Stimulated activated naive CD4-positive, alpha-beta T cell treated with Interleukin-2 at 50 U/mL for 16 hours (primary cell): ENCODE measurements around the gene C4orf36.
A peak's percentile ranks its signal among the peaks of the same experiment; 100 is the strongest.

Experiments used
- DNase-seq: peaks from one replicate; lab custom pipeline; 2025; lab: John Stamatoyannopoulos, UW

The C4orf36 gene, protein sequence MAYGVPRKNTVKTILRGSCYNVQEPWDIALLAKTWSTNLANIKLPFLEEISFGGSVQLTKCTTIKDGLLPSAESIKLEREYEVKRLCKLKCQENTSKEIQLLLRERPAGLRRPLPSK

DNA sequence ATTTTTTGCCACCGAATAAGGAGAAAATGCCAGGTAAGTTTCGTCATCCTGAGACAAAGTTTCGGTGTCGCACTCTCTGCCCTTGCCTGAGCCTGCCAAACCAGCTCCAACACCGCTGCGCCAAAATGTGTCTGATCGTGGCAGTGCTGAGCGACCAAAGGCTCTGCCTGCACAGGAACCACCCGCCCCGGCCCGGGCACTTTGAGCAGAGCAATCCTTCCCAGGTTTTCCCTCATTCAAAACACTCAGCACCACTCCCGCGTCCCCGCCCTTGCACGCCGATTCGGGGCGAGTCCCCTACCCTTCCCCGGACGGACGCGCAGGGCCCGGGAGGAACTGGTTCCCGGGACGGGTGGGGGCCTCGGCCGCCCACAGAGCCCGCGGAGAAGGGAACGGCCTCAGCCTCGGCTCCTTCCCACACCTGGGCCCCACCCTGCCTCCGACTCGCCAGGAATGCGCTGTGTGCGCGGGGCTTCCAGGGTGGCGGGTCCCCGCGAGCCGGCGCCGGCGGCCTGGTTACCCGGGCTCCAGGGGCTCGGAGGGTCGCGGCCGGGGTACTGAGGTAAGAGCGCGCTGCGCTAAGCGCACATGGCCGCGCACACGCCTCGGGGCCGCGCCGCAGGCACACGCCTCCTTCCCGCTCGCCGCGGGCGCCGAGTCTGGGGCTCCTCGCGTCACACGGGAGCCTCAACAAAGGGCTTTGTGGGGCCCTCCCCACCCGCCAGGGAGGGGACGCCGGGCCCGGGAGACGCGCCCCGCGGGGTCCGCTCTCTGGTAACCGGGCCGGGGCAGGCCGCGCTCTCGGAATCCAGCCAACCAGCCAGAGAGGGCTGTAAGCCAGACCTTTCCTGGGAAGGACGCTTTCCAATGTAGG is at the start of gene C4orf36:
Gene C4orf36, minus strand, starts transcription at position 661 of the 874 bp plus-strand sequence. CDS start 902 bp downstream, outside the sequence.
- DNase-seq, result peak; percentile 11

DNA sequence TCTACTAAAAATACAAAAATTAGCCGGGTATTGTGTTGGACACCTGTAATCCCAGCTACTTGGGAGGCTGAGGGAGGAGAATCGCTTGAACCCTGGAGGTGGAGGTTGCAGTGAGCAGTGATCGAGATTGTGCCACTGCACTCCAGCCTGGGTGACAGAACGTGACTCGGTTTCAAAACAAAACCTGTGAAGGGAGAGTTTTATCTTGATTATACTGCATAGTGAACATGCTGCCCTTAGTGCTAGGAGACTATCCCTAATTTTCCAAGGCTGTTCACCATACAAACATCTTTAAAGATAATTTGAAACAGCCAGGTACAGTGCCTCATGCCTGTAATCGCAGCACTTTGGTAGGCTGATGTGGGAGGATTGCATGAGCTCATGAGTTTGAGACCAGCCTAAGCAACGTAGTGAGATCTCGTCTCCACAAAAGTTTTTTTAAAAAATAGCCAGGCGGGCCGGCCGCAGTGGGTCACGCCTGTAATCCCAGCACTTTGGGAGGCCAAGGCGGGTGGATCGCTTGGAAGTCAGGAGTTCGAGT is 48.8 kb upstream of the C4orf36 start:
- DNase-seq, result no peak

DNA sequence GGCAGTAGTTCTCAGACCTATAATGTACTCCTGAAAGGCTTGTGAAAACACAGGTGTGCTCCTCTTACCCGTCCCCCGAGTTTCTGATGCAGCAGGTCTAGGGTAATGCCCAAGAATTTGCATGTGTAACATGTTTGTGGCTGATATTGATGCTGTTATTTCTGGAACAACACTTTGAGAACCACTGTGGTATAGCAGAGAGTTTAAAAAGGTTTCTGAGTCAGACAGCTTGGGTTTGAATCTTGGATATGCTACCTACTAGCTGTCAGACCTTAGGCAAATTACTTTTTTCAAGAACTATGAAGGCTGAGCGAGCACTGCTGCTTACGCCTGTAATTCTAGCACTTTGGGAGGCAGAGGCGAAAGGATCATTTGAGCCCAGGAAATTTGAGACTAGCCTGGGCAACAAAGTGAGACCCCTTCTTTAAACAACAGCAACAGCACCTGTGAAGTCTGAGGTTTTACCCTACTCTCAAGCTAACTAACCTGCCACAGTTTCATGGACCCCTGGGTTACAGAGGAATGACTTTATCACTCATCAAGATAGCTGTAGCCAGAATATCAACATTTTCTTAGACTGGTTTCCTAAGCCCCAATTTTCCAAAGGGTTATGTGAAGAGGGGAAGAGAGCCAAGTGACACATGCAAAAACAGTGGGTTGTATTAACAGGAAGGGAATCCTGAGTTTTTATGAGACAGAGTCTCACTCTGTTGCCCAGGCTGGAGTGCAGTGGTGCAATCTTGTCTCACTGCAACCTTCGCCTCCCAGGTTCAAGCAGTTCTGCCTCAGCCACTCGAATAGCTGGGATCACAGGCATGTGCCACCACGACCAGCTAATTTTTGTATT is 47.7 kb upstream of the C4orf36 start:
- DNase-seq, result peak; percentile 11

DNA sequence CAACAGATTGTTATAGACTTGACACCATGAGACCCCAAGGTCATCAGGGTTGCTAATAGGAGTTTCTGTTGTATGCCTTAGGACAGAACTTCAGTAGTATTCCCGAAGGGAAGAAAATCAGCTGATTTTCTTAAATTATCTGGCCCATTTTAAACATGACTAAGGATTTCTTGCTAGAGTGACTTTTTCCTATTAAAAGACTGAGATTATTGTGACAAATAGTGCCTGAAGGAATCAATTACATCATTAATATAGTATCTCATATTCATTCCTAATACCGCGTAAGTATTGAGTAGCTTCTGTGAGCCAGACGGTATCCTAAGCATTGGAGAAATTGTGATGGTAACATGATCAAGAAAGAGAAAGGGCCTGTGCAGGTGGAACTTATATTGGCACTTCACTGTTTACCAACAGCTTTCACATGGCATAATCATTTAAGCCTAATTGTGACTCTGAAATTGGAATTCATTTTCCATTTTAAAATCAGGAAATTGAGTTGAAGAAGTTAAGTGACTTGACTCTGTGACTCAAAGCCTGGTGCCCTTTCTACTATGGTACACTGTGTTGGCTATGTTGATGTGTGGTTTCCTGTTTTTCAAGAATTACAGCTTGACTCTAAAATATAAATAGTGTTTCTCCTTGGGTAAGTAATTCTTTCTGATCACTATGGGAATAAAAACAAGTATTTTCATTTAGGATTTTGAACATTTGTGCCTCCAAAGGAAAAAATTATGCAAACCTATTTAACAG is 46.7 kb upstream of the C4orf36 start:
- DNase-seq, result no peak

DNA sequence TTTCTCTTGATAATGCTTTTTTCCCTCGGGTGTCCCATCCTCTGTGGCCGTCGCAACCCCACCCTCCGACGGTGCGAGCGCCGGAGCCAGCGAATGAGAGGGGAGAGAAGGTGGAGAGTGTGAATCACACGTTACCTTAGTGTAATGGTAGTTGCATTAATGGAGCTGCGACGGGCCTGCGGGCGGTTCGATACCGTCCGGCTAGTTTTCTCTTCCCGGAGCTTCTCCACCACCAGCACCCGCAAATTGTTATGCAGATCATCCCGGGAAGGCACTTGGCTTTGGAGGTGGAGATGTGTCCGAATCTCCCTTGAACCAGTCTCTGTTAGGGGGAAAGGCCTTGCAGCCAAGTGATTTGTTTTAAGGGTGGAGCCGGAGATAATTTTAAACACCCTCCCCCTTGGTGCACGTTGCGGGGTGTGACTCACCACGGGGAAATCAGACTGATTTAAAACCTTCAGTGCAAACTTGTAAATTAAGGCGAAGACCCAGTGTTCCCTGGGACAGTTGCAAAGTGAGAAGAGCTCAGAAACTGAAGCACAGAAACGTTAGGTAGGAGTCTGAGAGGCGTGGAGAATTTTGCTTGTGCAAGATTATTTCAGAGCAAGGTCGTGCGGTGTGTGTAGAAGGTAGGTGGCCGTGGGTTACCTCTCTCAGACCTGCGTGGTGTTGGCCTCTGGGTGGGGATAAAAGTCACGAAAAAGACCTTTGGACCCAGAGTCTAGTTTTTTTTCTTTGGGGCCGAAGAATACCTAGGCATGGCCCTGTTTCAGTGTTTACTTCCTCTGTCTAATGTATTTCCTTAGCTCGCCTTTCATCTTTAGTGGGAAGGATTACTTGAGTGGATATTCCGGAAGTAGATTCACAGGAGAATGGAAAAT is 43.9 kb upstream of the C4orf36 start:
- DNase-seq, result peak; percentile 76

DNA sequence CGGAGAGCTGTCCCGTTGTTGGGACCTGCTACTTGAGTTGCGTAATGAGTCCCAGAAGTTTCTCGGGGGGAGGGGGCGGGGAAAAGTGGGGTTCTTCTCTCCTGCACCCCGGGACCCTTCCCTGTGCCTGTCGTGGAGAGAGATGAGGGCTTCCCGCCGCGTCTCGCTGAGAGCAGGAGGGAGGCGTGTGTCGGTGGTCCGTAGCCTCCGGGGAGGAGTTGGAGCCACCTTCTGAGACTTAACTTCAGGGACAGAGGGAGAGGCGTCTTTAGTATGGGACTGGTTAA is 43.3 kb upstream of the C4orf36 start:
- DNase-seq, result no peak

DNA sequence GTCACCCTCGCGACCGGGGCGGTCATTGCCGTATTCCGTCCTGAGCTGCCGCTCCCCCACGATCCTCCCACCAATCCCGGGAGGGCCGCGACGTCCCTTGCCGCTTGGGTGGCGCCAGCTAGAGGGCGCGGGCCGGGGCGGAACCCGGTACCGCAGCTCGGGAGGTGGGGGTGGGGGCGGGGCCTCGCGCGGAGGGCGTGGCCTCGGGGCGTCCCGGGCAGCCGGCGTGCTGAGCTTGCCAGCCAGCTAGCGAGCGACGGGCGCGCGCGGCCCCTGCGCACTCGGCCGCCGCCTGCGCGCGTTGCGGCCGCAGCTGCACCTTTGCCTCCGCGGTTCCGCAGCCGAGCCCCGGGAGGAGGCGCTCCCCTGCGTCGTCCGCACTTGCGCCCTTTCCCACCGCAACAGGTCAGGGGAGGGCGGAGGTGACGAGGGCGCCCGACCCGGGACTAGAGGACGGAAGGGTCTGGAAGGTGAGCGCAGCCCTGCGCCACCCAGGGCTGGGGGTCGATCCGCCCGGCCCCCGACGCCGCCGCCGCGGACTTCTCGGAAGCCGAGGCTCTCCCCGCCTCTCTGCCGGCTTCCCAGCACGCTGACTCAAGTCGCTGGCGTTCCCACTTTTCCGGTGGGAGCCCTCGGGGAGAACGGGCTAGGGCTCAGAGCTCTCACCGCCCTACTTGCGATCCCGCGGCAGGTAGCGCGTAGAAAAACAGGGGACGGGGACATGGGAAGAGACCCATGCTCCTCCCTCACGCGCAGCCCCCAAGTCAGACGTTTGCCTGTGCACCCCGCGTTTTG is 42.7 kb upstream of the C4orf36 start, which contains the start of gene AFF1:
Gene AFF1, plus strand, starts transcription at position 241 of the 795 bp plus-strand sequence. CDS start 13,523 bp downstream, outside the sequence.
- DNase-seq, result peak; percentile 92

DNA sequence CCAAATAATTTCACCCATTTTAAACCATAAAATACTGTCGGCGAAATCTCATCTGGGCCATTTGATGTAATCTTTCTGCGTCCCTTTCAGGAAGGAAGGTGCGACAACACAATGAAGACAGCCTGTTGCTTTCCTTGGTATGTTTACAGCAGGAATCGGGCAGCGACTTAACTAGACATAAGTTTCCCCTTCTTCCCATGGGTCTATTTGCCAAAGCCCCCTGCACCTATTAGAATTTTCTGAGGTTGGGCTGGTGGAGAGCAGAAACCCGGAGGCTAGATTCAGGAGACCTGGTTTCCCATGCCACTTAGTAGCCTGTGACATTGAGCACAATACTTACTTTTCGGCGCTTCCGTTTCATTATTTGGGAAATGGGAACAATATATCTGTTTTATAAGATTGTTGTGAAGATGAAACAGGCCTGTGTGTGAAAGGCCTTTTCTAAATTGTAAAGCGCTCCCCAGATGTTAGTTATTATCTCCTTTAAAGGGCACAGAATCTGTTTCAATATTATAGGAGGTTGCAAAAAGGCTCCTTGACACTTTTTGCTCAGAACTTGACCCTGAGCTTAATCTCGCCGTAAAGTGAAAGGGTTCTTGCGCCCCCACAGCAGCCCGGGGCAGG is 42.0 kb upstream of the C4orf36 start:
- DNase-seq, result no peak

DNA sequence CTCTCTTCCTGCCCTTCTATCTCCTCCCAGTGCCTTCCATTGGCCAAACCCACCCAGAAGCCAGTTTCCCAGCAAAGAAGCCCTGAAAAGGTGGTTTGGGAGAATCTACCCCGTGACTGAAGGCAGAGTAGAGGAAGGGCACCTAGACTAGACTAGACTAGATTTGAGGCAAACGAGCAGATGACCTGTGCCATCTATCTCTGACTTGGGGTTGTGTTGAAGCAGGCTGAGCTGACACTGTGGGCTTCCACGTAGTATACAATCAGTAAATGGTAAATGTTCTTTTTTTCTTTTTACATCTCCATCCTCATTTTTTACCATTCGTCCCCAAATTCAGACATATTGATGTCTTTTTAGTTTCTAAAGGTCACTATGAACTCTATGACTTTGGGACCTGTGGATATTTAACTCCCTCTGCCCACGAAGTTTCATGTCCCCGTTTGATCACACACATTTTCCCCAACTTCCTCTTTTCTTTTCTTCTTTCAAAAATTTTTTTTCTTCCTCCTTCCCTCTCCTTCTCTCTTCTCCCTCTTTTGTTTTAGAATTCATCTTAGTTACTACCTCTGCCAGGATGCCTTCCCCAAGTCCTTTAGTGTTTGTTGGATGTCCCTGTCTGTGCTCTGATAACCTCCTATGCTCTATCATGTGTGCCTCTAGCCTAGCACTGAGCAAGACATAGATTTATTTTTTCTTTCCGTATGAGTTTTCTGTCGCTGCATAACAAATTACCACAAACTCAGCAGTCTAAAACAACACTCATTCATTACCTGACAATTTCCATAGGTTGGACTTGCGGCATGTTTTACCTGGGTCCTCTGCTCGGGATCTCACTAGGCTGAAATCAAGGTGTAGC is 36.4 kb upstream of the C4orf36 start:
- no peak for DNase-seq

DNA sequence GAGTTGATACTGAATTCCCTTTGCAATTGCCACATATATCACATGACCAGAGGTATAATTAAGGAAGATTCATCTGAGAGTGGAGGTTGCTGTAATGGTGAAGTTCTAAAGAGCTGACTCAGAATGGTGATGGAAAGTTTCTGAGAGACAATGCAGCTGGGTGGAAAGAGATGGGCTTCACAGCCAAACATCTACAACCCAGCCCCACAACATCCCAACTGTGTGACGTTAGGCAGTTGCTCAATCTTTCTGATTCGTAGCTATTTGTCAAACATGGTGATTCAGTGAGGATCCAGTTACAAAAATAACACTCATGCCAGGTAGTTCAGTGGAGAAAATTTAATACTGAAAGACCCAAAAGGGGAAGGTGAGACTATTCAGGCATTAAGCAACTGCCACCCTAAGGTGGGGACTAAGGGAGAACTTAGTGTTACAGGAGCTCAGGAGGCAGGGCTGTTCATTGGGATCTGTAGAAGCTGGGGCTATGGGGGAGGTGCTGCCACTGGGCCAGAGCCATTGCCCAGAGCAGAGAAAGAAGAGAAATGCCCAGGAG is 35.7 kb upstream of the C4orf36 start:
- no peak for DNase-seq

DNA sequence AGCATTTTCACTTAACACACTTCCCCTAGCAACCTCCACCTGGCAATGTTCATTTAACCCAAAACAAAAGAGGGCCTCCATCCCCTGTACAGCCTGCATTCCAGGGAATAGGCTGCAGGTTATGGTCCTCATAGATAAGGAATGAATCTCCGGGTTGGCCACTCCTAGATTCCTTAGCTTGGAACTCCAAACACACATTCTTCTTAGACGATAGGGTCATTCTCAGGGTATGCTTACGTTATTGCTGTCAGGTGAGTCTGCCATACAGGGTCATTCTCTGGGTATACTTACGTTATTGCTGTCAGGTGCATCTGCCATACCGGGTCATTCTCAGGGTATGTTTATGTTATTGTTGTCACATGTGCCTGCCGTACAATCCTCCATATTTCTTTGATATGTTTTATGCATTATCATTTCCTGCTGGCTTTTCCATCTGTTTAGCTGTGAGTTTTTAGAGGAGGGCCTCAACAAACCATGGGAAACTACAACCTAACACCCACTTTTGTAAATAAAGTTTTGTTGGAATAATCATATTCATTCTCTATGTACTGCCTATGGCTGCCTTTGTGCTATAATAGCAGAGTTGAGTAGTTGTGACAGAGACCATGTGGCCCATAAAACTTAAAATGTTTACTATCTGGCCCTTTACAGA is 34.3 kb upstream of the C4orf36 start:
- DNase-seq, result no peak

DNA sequence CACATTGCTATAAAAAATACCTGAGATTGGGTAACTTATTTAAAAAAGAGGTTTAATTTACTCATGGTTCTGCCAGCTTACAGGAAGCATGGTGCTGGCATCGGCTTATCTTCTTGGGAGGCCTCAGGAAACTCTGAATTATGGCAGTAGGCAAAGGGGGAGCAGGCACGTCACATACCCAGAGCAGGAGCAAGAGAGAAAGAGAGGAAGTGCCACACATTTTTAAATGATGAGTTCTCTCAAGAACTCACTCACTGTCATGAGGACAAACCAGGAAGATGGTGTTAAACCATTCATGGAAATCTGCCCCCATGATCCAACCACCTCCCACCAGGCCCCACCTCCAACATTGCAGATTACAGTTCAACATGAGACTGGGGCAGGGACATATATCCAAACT is 32.6 kb upstream of the C4orf36 start:
- DNase-seq, result no peak

DNA sequence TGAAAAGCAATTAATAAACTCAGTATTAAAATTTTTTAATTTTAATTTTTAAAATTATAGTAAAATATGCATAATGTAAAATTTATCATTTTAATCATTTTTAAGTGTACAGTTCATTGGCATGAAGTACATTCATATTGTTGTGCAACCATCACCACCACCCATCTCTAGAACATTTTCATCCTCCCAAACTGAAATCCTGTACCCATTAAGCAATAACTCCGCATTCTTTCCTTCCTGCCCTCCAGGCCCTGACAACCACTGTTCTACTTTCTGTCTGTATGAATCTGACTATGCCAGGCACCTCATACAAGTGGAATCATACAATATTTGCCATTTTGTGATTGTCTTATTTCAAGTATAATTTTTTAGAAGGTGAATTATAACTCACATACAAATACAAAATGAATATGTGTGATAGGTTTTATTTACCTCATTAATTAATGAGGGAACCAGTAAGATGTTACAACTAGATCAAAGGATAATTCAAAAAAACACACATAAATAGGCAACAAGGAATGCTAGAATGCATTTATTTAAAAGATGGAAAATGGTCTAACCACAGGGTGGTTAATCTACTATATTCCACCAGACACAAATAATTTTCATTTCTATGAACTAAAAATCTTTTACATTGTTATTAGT is 29.5 kb upstream of the C4orf36 start:
- no peak for DNase-seq

DNA sequence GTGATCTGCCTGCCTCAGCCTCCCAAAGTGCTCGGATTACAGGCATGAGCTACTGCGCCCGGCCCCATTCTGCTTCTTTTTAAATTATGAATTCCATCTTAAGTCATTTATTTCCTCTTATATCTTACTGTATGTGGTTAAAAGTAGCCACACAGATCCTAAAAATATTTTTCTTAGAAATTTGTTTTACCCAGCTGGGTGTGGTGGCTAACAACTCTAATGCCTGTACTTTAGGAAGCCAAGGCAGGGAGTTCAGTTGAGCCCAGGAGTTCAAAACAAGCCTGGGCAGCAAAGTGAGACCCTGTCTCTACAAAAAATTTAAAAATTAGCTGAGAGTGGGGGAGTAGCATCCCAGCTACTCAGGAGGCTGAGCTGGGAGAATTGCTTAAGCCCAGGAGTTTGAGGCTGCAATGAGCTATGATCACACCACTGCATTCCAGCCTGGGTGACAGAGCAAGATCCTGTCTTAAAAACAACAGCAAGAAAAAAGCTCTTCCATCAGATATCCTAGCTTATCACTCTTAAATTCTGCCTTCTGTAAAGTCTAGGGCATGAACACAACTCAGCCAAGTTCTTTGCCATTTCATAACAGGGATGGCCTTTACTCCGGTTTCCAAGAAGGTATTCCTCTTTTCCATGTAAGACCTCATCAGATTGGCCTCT is 27.5 kb upstream of the C4orf36 start:
- DNase-seq, result no peak

DNA sequence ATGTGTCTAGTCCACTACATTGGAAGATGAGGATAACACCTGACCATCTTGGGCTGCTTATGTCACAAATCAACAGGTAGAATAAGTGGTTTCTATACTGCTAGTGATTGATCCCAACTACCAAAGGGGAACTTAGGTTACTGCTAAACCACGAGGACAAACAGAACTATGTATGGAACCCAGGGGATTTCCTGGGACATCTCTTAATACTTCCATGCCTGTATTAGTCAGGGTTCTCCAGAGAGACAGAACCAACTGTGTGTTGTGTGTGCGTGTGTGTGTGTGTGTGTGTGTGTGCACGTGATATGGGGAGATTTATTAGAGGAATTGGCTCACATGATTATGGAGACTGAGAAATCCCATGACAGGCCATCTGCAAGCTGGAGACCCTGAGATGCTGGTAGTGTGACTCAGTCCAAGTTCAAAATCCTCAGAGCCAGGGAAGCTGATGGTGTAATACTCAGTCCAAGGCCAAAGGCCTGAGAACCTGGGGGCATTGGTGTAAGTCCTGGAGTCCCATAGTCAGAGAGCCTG is 26.4 kb upstream of the C4orf36 start:
- DNase-seq, result no peak
